HUES6 (cell line): ENCODE data around the gene NAPA.
"Not testable (repeated sequence)": the region's sequence is repeated elsewhere in the genome, so short reads cannot be mapped to it uniquely, and the experiment has no call there.

Experiments
- H3K27ac ChIP-seq: 2 replicates; pipeline ENCODE4 v1.7.0; 2013; ENCODE audit warnings: low read depth, mild to moderate bottlenecking, low read length, inconsistent platforms
- H3K27me3 ChIP-seq: 2 replicates; pipeline ENCODE4 v1.6.1; 2013; ENCODE audit warnings: low read length; ENCODE audit not compliant: control insufficient read depth, insufficient read depth
- H3K36me3 ChIP-seq: 2 replicates; pipeline ENCODE4 v1.6.1; 2013; ENCODE audit warnings: low read length; ENCODE audit not compliant: control insufficient read depth, insufficient read depth
- H3K4me1 ChIP-seq: 2 replicates; pipeline ENCODE4 v1.6.1; 2013; ENCODE audit warnings: low read length; ENCODE audit not compliant: control insufficient read depth, insufficient read depth
- H3K4me3 ChIP-seq: 2 replicates; pipeline ENCODE4 v1.5.1; 2013; ENCODE audit warnings: low read depth, low read length
- H3K9ac ChIP-seq: one replicate; pipeline ENCODE4 v1.6.1; 2013; ENCODE audit warnings: mild to moderate bottlenecking, low read length
- H3K9me3 ChIP-seq: 2 replicates; pipeline ENCODE4 v1.6.1; 2013; ENCODE audit warnings: low read depth, low read length; ENCODE audit not compliant: control insufficient read depth, insufficient read depth

NAPA gene

GRCh38 chr19:47492571-47493377, 22.1 kb downstream of the NAPA start:
- Histone ChIP-seq H3K4me3 (no peak overlapping the region), H3K9me3 (no peaks in the 10 kb centered on the region), H3K27ac (no peak overlapping the region), H3K27me3 (no peaks in the 10 kb centered on the region), H3K4me1 (peaks cover 7% of the 10 kb centered on the region; the same call in 1 of the 2 replicates), H3K9ac (peak overlapping the region; percentile 23), H3K36me3 (peaks cover 67% of the 10 kb centered on the region)

- no peak overlapping the region for H3K27ac ChIP-seq
- H3K4me3 ChIP-seq, result no peak overlapping the region
- peaks cover 7% of the 10 kb centered on the region; the same call in 1 of the 2 replicates for H3K4me1 ChIP-seq
- H3K9ac ChIP-seq, result no peak overlapping the region
- no peaks in the 10 kb centered on the region for H3K27me3 ChIP-seq
- peaks cover 62% of the 10 kb centered on the region for H3K36me3 ChIP-seq
- H3K9me3 ChIP-seq, result no peaks in the 10 kb centered on the region
Measured at GRCh38 chr19:47492137-47492533, 22.7 kb downstream of the NAPA start.

- H3K9ac ChIP-seq, result no peak overlapping the region
- H3K36me3 ChIP-seq, result peaks cover 56% of the 10 kb centered on the region
- no peak overlapping the region for H3K27ac ChIP-seq
- peaks cover 7% of the 10 kb centered on the region; the same call in 1 of the 2 replicates for H3K4me1 ChIP-seq
- H3K4me3 ChIP-seq, result no peak overlapping the region
- no peaks in the 10 kb centered on the region for H3K9me3 ChIP-seq
- no peaks in the 10 kb centered on the region for H3K27me3 ChIP-seq
Measured at GRCh38 chr19:47491358-47492136, 23.3 kb downstream of the NAPA start.

- Histone ChIP-seq H3K9me3 (no peaks in the 10 kb centered on the region), H3K27me3 (no peaks in the 10 kb centered on the region), H3K36me3 (peaks cover 54% of the 10 kb centered on the region), H3K9ac (no peak overlapping the region), H3K4me1 (peaks cover 7% of the 10 kb centered on the region; the same call in 1 of the 2 replicates), H3K27ac (no peak overlapping the region), H3K4me3 (no peak overlapping the region)
Measured at GRCh38 chr19:47490847-47491246, 24.0 kb downstream of the NAPA start.

GRCh38 chr19:47490031-47490430, 24.8 kb downstream of the NAPA start:
- Histone ChIP-seq H3K27me3 (no peaks in the 10 kb centered on the region), H3K4me1 (peaks cover 7% of the 10 kb centered on the region; the same call in 1 of the 2 replicates), H3K36me3 (peaks cover 57% of the 10 kb centered on the region), H3K4me3 (no peak overlapping the region), H3K9ac (no peak overlapping the region), H3K9me3 (no peaks in the 10 kb centered on the region), H3K27ac (no peak overlapping the region)

- H3K4me3 ChIP-seq, result no peak overlapping the region
- peaks cover 56% of the 10 kb centered on the region for H3K36me3 ChIP-seq
- H3K9ac ChIP-seq, result no peak overlapping the region
- no peak overlapping the region for H3K27ac ChIP-seq
- no peaks in the 10 kb centered on the region for H3K9me3 ChIP-seq
- H3K27me3 ChIP-seq, result no peaks in the 10 kb centered on the region
- peaks cover 7% of the 10 kb centered on the region; the same call in 1 of the 2 replicates for H3K4me1 ChIP-seq
Measured at GRCh38 chr19:47489072-47489914, 25.6 kb downstream of the NAPA start.

- H3K4me1 ChIP-seq, result peaks cover 3% of the 10 kb centered on the region; the same call in 1 of the 2 replicates
- no peaks in the 10 kb centered on the region for H3K9me3 ChIP-seq
- peaks cover 49% of the 10 kb centered on the region for H3K36me3 ChIP-seq
- H3K4me3 ChIP-seq, result no peak overlapping the region
- no peak overlapping the region for H3K9ac ChIP-seq
- H3K27ac ChIP-seq, result no peak overlapping the region
- no peaks in the 10 kb centered on the region for H3K27me3 ChIP-seq
Measured at GRCh38 chr19:47487551-47488515, 27.0 kb downstream of the NAPA start.

GRCh38 chr19:47486900-47487299, 28.0 kb downstream of the NAPA start:
- Histone ChIP-seq H3K4me3 (no peak overlapping the region), H3K36me3 (peaks cover 44% of the 10 kb centered on the region), H3K9ac (no peak overlapping the region), H3K4me1 (peaks cover 3% of the 10 kb centered on the region; the same call in 1 of the 2 replicates), H3K9me3 (no peaks in the 10 kb centered on the region), H3K27ac (no peak overlapping the region), H3K27me3 (no peaks in the 10 kb centered on the region)

GRCh38 chr19:47486220-47486619, 28.6 kb downstream of the NAPA start:
- H3K27me3 ChIP-seq, H3K9ac ChIP-seq, H3K9me3 ChIP-seq, H3K4me3 ChIP-seq, H3K4me1 ChIP-seq, H3K27ac ChIP-seq: not testable (repeated sequence)
- peaks cover 37% of the 10 kb centered on the region for H3K36me3 ChIP-seq

GRCh38 chr19:47485210-47485609, 29.7 kb downstream of the NAPA start:
- Histone ChIP-seq H3K9me3 (no peaks in the 10 kb centered on the region), H3K4me1 (peaks cover 6% of the 10 kb centered on the region; the same call in 1 of the 2 replicates), H3K27me3 (no peaks in the 10 kb centered on the region), H3K36me3 (peaks cover 28% of the 10 kb centered on the region), H3K4me3 (no peak overlapping the region), H3K9ac (no peak overlapping the region), H3K27ac (no peak overlapping the region)
